Breast epithelium (tissue), 3 donors: Measurements from ENCODE around the gene CCDC180. TPM values are rescaled to one million over a fixed set of nuclear protein-coding genes. Genes with fewer than 3 reads are reported as not detected.

ENCODE experiments used
- total RNA-seq, 3 donors: library from RNA; depleted of rRNA; stranded (reverse); fragments of >200 nt; gene quantifications; one replicate each; pipeline ENCODE4 v1.1.0, GENCODE V29; 2016

CCDC180 gene
- total RNA-seq, 3 donors from 2014 or later = 5.4 to 10.6 (median 8.2) TPM

Other genes with a start within 250 kb of the CCDC180 start
- 10 to 100 TPM in 2 of 3 donors, 1 to 10 TPM in 1; 9.8 to 15.1 (median 14.8) TPM for gene TDRD7, start 104.4 kb downstream of the CCDC180 start, total RNA-seq
- 10 to 100 TPM; 10.4 to 15.4 (median 13.9) TPM for gene TMOD1, start 194.0 kb downstream of the CCDC180 start, total RNA-seq